Measurements from ENCODE around the gene IGFBP5. TPM values are rescaled to one million over a fixed set of nuclear protein-coding genes. Genes with fewer than 3 reads are reported as not detected.

Gene IGFBP5
- polyA plus RNA-seq, 2 donors, result 29.4 to 46.5 TPM

GRCh38 chr2:216692636-216693413 lies 2.5 kb downstream of the IGFBP5 start:
- 1 to 2% methylated on average over 28 of the region's 28 CpGs for WGBS, 2 donors
- peak overlapping the region; percentile 71 to 92 for H3K27ac ChIP-seq (ENCODE audit: low read depth in 2 of 2, low read length in 1 of 2)
- no peaks in the 10 kb centered on the region for H3K9me3 ChIP-seq (ENCODE audit: control insufficient read depth in 2 of 2, insufficient read depth in 1 of 2, low read depth in 1 of 2, low read length in 1 of 2)
- H3K36me3 ChIP-seq (ENCODE audit: control insufficient read depth in 2 of 2, insufficient read depth in 2 of 2, low read length in 1 of 2), result no peaks in the 10 kb centered on the region
- peaks cover 3 to 11% of the 10 kb centered on the region in 2 donors for H3K4me1 ChIP-seq (ENCODE audit: control insufficient read depth in 2 of 2, insufficient read depth in 2 of 2, low read length in 1 of 2)
- H3K4me3 ChIP-seq (ENCODE audit: low read depth in 1 of 2, low read length in 2 of 2), result peak overlapping the region; percentile 45 to 49
- no peaks in the 10 kb centered on the region for H3K27me3 ChIP-seq (ENCODE audit: control insufficient read depth in 1 of 2, insufficient read depth in 2 of 2, low read length in 2 of 2)

- Histone ChIP-seq H3K4me1 (ENCODE audit: control insufficient read depth in 2 of 2, insufficient read depth in 2 of 2, low read length in 1 of 2) (peaks cover 3 to 11% of the 10 kb centered on the region in 2 donors), H3K36me3 (ENCODE audit: control insufficient read depth in 2 of 2, insufficient read depth in 2 of 2, low read length in 1 of 2) (peaks cover 0 to 3% of the 10 kb centered on the region in 2 donors), H3K4me3 (ENCODE audit: low read depth in 1 of 2, low read length in 2 of 2) (peak overlapping the region; percentile 20 to 49), H3K9me3 (ENCODE audit: control insufficient read depth in 2 of 2, insufficient read depth in 1 of 2, low read depth in 1 of 2, low read length in 1 of 2) (no peaks in the 10 kb centered on the region), H3K27me3 (ENCODE audit: control insufficient read depth in 1 of 2, insufficient read depth in 2 of 2, low read length in 2 of 2) (no peaks in the 10 kb centered on the region), H3K27ac (ENCODE audit: low read depth in 2 of 2, low read length in 1 of 2) (peak overlapping the region; percentile 81 to 93)
- 4 to 9% methylated on average over 22 to 23 of the region's 23 CpGs for WGBS, 2 donors
Observed at GRCh38 chr2:216690853-216691741, 4.3 kb downstream of the IGFBP5 start.

DNA sequence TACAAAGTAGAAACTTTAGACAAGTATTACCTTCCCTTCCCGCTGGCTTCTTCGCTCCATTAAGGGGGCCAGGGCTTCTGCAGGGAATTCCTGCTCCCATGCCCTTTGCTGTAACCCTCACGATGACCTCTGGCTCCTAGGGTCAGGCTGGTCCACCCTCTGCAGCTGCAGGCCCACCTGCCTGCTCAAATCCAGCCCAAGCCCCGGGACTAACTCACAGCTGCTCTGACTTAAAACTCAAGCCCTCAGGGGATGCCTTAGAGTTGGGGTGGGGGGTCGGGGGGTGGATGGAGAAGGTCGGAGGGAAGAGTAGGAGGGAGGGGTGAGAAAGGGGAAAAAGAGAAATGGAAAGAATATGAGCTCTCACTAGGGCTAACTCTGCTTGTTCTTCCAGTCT lies 4.9 kb downstream of the IGFBP5 start:
- Histone ChIP-seq H3K27ac (ENCODE audit: low read depth in 2 of 2, low read length in 1 of 2) (peak overlapping the region in 1 of 2 donors; percentile 27), H3K27me3 (ENCODE audit: control insufficient read depth in 1 of 2, insufficient read depth in 2 of 2, low read length in 2 of 2) (no peaks in the 10 kb centered on the region), H3K4me1 (ENCODE audit: control insufficient read depth in 2 of 2, insufficient read depth in 2 of 2, low read length in 1 of 2) (peaks cover 3 to 11% of the 10 kb centered on the region in 2 donors), H3K4me3 (ENCODE audit: low read depth in 1 of 2, low read length in 2 of 2) (peak overlapping the region in 1 of 2 donors; percentile 5), H3K9me3 (ENCODE audit: control insufficient read depth in 2 of 2, insufficient read depth in 1 of 2, low read depth in 1 of 2, low read length in 1 of 2) (no peaks in the 10 kb centered on the region), H3K36me3 (ENCODE audit: control insufficient read depth in 2 of 2, insufficient read depth in 2 of 2, low read length in 1 of 2) (peaks cover 0 to 3% of the 10 kb centered on the region in 2 donors)
- WGBS, 2 donors, result 33 to 37% methylated on average over 6 of the region's 6 CpGs

DNA sequence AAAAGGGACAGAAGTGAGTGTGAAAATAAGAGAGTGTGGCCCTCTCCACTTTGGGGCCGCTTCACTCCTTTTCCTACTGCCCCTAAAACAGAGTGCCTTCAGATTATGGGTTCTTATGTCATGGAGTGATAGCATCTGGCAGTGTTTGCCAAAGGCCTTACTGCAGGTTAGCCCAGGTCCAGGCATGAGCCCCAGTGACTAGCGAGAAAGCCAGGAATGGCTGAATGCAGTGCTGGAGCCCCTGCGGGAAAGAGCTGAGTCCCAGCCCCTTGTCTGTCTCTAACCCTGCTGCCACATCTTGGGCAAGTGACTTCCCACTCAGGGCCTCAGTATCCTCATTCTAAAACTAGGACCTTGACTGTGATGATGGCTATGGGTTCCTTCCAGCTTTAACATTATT lies 6.0 kb downstream of the IGFBP5 start:
- Histone ChIP-seq H3K4me1 (ENCODE audit: control insufficient read depth in 2 of 2, insufficient read depth in 2 of 2, low read length in 1 of 2) (peaks cover 3 to 9% of the 10 kb centered on the region in 2 donors), H3K4me3 (ENCODE audit: low read depth in 1 of 2, low read length in 2 of 2) (no peak overlapping the region)
- WGBS, 2 donors, result 56 to 60% methylated on average over 3 of the region's 3 CpGs

DNA sequence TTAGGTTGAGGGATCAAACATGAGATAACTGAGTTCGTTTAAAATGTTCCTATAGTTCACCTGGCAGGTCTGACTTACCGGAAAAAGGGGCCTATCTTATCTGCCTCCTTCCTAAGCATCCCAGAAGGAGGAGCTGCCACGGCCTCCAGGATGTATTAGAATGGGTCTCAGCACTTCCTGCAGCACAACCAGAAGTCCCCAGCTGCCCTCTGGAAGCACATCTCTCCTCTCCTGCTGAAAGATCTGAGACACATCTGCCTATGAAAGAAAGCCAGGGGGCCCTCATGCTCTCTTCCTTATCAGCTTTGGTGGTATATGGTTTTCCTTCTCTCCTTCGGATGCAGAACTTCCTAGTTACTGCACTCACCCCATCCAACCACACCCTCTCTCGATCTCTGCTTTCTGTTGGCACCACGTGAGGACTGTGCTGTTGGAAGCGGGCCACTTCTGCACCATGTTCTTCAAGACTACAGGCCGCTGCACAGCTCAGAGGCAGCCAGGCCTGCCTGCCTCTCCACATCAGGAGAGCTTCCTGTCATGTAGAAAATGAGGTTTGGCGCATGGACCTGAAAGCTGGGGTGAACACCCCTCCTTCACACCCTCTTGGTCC lies 6.5 kb downstream of the IGFBP5 start:
- Histone ChIP-seq H3K27ac (ENCODE audit: low read depth in 2 of 2, low read length in 1 of 2) (peak overlapping the region; percentile 34 to 80), H3K4me3 (ENCODE audit: low read depth in 1 of 2, low read length in 2 of 2) (no peak overlapping the region)

More for the DNA sequence above, 6.0 kb downstream of the IGFBP5 start:
- Histone ChIP-seq H3K36me3 (ENCODE audit: control insufficient read depth in 2 of 2, insufficient read depth in 2 of 2, low read length in 1 of 2) (peaks cover 0 to 3% of the 10 kb centered on the region in 2 donors), H3K27ac (ENCODE audit: low read depth in 2 of 2, low read length in 1 of 2) (peak overlapping the region; percentile 23 to 80), H3K27me3 (ENCODE audit: control insufficient read depth in 1 of 2, insufficient read depth in 2 of 2, low read length in 2 of 2) (no peaks in the 10 kb centered on the region), H3K9me3 (ENCODE audit: control insufficient read depth in 2 of 2, insufficient read depth in 1 of 2, low read depth in 1 of 2, low read length in 1 of 2) (no peaks in the 10 kb centered on the region)

GRCh38 chr2:216687646-216688045 lies 7.7 kb downstream of the IGFBP5 start:
- Histone ChIP-seq H3K36me3 (ENCODE audit: control insufficient read depth in 2 of 2, insufficient read depth in 2 of 2, low read length in 1 of 2) (peaks cover 0 to 3% of the 10 kb centered on the region in 2 donors), H3K27me3 (ENCODE audit: control insufficient read depth in 1 of 2, insufficient read depth in 2 of 2, low read length in 2 of 2) (no peaks in the 10 kb centered on the region), H3K4me3 (ENCODE audit: low read depth in 1 of 2, low read length in 2 of 2) (no peak overlapping the region), H3K27ac (ENCODE audit: low read depth in 2 of 2, low read length in 1 of 2) (peak overlapping the region in 1 of 2 donors; percentile 47), H3K4me1 (ENCODE audit: control insufficient read depth in 2 of 2, insufficient read depth in 2 of 2, low read length in 1 of 2) (peaks cover 3 to 7% of the 10 kb centered on the region in 2 donors), H3K9me3 (ENCODE audit: control insufficient read depth in 2 of 2, insufficient read depth in 1 of 2, low read depth in 1 of 2, low read length in 1 of 2) (no peaks in the 10 kb centered on the region)
- WGBS, 2 donors, result 47 to 64% methylated on average over 4 of the region's 4 CpGs

More for the DNA sequence above, 6.5 kb downstream of the IGFBP5 start:
- Histone ChIP-seq H3K36me3 (ENCODE audit: control insufficient read depth in 2 of 2, insufficient read depth in 2 of 2, low read length in 1 of 2) (peaks cover 0 to 3% of the 10 kb centered on the region in 2 donors), H3K27me3 (ENCODE audit: control insufficient read depth in 1 of 2, insufficient read depth in 2 of 2, low read length in 2 of 2) (no peaks in the 10 kb centered on the region), H3K9me3 (ENCODE audit: control insufficient read depth in 2 of 2, insufficient read depth in 1 of 2, low read depth in 1 of 2, low read length in 1 of 2) (no peaks in the 10 kb centered on the region), H3K4me1 (ENCODE audit: control insufficient read depth in 2 of 2, insufficient read depth in 2 of 2, low read length in 1 of 2) (peaks cover 3 to 7% of the 10 kb centered on the region in 2 donors)
- 40 to 52% methylated on average over 9 of the region's 9 CpGs for WGBS, 2 donors

DNA sequence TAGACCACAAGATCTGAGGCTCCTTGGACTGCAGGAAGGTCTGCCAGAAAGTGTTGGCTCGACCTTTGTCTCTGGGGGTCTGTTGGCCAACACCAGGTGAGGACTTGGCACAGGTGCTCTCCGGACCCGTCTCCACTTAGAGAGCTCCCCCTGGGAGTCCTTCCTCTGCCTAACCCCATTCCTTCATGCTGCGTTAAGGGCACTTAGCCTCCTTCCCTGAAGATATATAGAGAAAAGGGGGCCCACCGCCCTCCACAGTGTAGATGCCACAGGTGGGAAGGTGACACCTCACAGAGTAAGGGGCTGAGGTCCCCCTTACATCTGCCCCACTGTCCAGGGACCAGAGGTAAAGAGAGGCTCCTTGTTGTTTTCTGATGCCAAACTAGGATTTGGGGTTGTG lies 8.2 kb downstream of the IGFBP5 start:
- Histone ChIP-seq H3K4me1 (ENCODE audit: control insufficient read depth in 2 of 2, insufficient read depth in 2 of 2, low read length in 1 of 2) (peaks cover 3 to 7% of the 10 kb centered on the region in 2 donors), H3K27me3 (ENCODE audit: control insufficient read depth in 1 of 2, insufficient read depth in 2 of 2, low read length in 2 of 2) (no peaks in the 10 kb centered on the region), H3K4me3 (ENCODE audit: low read depth in 1 of 2, low read length in 2 of 2) (no peak overlapping the region), H3K27ac (ENCODE audit: low read depth in 2 of 2, low read length in 1 of 2) (peak overlapping the region; percentile 12 to 47), H3K36me3 (ENCODE audit: control insufficient read depth in 2 of 2, insufficient read depth in 2 of 2, low read length in 1 of 2) (peaks cover 0 to 3% of the 10 kb centered on the region in 2 donors), H3K9me3 (ENCODE audit: control insufficient read depth in 2 of 2, insufficient read depth in 1 of 2, low read depth in 1 of 2, low read length in 1 of 2) (no peaks in the 10 kb centered on the region)
- 74 to 80% methylated on average over 5 of the region's 5 CpGs for WGBS, 2 donors

DNA sequence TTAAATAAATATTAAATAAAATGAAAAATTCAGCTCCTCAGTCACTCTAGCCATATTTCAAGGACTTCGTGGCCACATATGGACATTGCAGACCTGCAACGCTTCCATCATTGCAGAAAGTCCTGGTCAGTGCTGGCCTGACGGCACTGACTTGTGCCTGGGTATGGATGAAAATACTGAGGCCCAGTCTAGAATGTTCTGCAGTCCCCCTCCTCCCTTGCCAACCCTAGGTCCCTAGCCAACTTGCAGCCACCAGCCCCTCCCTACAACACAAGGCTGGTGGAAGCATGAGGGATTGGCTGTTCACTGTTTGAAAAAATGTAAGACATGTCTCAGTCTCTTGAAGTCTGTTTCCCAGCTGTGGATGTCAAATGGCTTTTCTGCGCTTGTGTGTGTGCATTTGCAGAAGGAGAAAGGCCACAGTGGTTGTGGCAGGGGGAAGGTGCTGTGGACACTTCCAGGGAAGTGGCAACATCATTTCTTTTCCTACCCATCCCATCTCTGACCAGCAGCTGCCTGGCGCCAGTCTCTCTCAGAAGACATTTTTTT lies 9.9 kb downstream of the IGFBP5 start:
- no peaks in the 10 kb centered on the region for H3K9me3 ChIP-seq (ENCODE audit: control insufficient read depth in 2 of 2, insufficient read depth in 1 of 2, low read depth in 1 of 2, low read length in 1 of 2)
- H3K27ac ChIP-seq (ENCODE audit: low read depth in 2 of 2, low read length in 1 of 2), result peak overlapping the region in 1 of 2 donors; percentile 37
- 78 to 86% methylated on average over 5 of the region's 5 CpGs for WGBS, 2 donors
- H3K4me3 ChIP-seq (ENCODE audit: low read depth in 1 of 2, low read length in 2 of 2), result no peak overlapping the region
- H3K36me3 ChIP-seq (ENCODE audit: control insufficient read depth in 2 of 2, insufficient read depth in 2 of 2, low read length in 1 of 2), result peaks cover 0 to 3% of the 10 kb centered on the region in 2 donors
- no peaks in the 10 kb centered on the region for H3K27me3 ChIP-seq (ENCODE audit: control insufficient read depth in 1 of 2, insufficient read depth in 2 of 2, low read length in 2 of 2)
- H3K4me1 ChIP-seq (ENCODE audit: control insufficient read depth in 2 of 2, insufficient read depth in 2 of 2, low read length in 1 of 2), result peaks cover 3 to 7% of the 10 kb centered on the region in 2 donors

DNA sequence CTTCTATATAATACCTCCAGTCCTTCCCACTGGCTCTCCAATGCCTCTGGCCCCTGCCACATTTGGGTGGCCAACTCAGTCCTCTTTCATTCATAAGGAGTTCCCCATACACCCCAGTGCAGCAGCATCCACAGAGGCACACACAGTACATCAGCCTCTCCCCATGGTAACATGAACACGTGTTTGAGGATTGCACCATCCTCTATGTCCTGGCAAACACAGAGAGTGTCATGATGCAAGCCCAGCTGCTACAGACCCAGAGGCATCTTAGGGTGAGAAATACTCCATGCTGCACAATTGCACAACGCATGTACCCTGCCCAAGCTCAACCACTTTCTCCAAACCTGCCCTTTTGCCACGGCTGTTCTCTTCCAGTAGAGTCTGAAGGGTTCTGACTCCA lies 11.5 kb downstream of the IGFBP5 start:
- 22 to 31% methylated on average over 3 of the region's 3 CpGs for WGBS, 2 donors

More for the DNA sequence above, 11.5 kb downstream of the IGFBP5 start:
- H3K36me3 ChIP-seq (ENCODE audit: control insufficient read depth in 2 of 2, insufficient read depth in 2 of 2, low read length in 1 of 2), result peaks cover 0 to 3% of the 10 kb centered on the region in 2 donors
- H3K27me3 ChIP-seq (ENCODE audit: control insufficient read depth in 1 of 2, insufficient read depth in 2 of 2, low read length in 2 of 2), result no peaks in the 10 kb centered on the region
- peak overlapping the region; percentile 66 to 82 for H3K27ac ChIP-seq (ENCODE audit: low read depth in 2 of 2, low read length in 1 of 2)
- H3K4me3 ChIP-seq (ENCODE audit: low read depth in 1 of 2, low read length in 2 of 2), result no peak overlapping the region
- H3K9me3 ChIP-seq (ENCODE audit: control insufficient read depth in 2 of 2, insufficient read depth in 1 of 2, low read depth in 1 of 2, low read length in 1 of 2), result no peaks in the 10 kb centered on the region
- peaks cover 0 to under 1% of the 10 kb centered on the region in 2 donors for H3K4me1 ChIP-seq (ENCODE audit: control insufficient read depth in 2 of 2, insufficient read depth in 2 of 2, low read length in 1 of 2)

Data from esophagus (tissue), 2 donors.